Fibroblast of villous mesenchyme (primary cell): Measurements from ENCODE around the gene SIDT2. TPM values are rescaled to one million over a fixed set of nuclear protein-coding genes. Genes with fewer than 3 reads are reported as not detected.
"Not testable (repeated sequence)": the region's sequence is repeated elsewhere in the genome, so short reads cannot be mapped to it uniquely, and the experiment has no call there.

Experiments used
- DNase-seq: peaks from one replicate; pipeline ENCODE4 v3.0.0-alpha.2; 2010; ENCODE audit warnings: low read depth
- H3K4me3 ChIP-seq: 2 replicates; pipeline ENCODE4 v1.5.1; 2011; ENCODE audit warnings: low read depth, mild to moderate bottlenecking, low read length
- CTCF ChIP-seq: IDR thresholded peaks from 2 replicates; pipeline ENCODE4 v1.5.1; 2012; ENCODE audit warnings: low read depth, mild to moderate bottlenecking, low read length; ENCODE audit not compliant: insufficient read depth
- total RNA-seq: library from RNA; depleted of rRNA; stranded (reverse); fragments of >200 nt; gene quantifications from 2 replicates; pipeline ENCODE4 v1.2.3, GENCODE V29; 2012

Gene SIDT2
- total RNA-seq, result 23.5 and 24.2 TPM in 2 replicates

- no peak for TF ChIP-seq CTCF
- peak within 1 kb of the TSS; percentile 78 for H3K4me3 ChIP-seq
- peak; percentile 96 for DNase-seq
These were observed at the start of gene SIDT2 for GRCh38 chr11:117178210-117179034. SIDT2 (plus strand) TSS chr11:117178743; CDS start chr11:117179264, 521 bp downstream.

GRCh38 chr11:117130396-117130795 is 48.1 kb upstream of the SIDT2 start:
- H3K4me3 ChIP-seq, result not testable (repeated sequence)

GRCh38 chr11:117130879-117131278 is 47.7 kb upstream of the SIDT2 start:
- no peak for DNase-seq
- H3K4me3 ChIP-seq, result no peak overlapping the region
- TF ChIP-seq CTCF, result no peak

More at GRCh38 chr11:117130396-117130795, 48.1 kb upstream of the SIDT2 start:
- DNase-seq, result not testable (repeated sequence)

- no peak for DNase-seq
- no peak overlapping the region for H3K4me3 ChIP-seq
- no peak for TF ChIP-seq CTCF
These were observed 44.1 kb upstream of the SIDT2 start for GRCh38 chr11:117134431-117134830.

GRCh38 chr11:117134979-117135378 is 43.6 kb upstream of the SIDT2 start:
- not testable (repeated sequence) for H3K4me3 ChIP-seq, DNase-seq

GRCh38 chr11:117137223-117138086 is 41.1 kb upstream of the SIDT2 start:
- DNase-seq, H3K4me3 ChIP-seq: not testable (repeated sequence)

GRCh38 chr11:117143390-117143789 is 35.2 kb upstream of the SIDT2 start:
- H3K4me3 ChIP-seq, result peak overlapping the region; percentile 69
- no peak for TF ChIP-seq CTCF
- DNase-seq, result peak; percentile 42

GRCh38 chr11:117143871-117144476 is 34.6 kb upstream of the SIDT2 start, which contains the start of gene PAFAH1B2:
PAFAH1B2 (plus strand) TSS chr11:117144287; CDS start chr11:117152448, 8,161 bp downstream.
- peak within 1 kb of the TSS; percentile 69 for H3K4me3 ChIP-seq
- no peak for TF ChIP-seq CTCF
- peak; percentile 91 for DNase-seq
